Prostate gland (tissue), 2 donors: ENCODE measurements around the gene SLC12A5.

ENCODE experiments used
- CTCF ChIP-seq, 4 experiments: fragments of 200-600 bp in 2 of 4; fragments of 450-650 bp in 2 of 4; sonication (generic) in 2 of 4; IDR thresholded peaks; 1 replicate in 3 of 4; 2 replicates in 1 of 4; pipeline ENCODE4 v1.5.1; 2016 to 2019; ENCODE audit warnings: antibody characterized with exemption in 4 of 4, mild to moderate bottlenecking in 2 of 4, moderate library complexity in 2 of 4
- POLR2A ChIP-seq: fragments of 450-650 bp; IDR thresholded peaks from one replicate; pipeline ENCODE4 v1.6.1; 2016; ENCODE audit warnings: antibody characterized with exemption, mild to moderate bottlenecking

GRCh38 chr20:46089417-46090388 lies 60.7 kb downstream of the SLC12A5 start, which contains the start of gene NCOA5:
- TF ChIP-seq CTCF (IDR thresholded peaks at IDR 0.05) (peak in 3 of 4 experiments; percentile 48 to 49 (median 49)), POLR2A (peak; percentile 67)
